Cardiac septum (tissue), 1 donor: ENCODE data around the gene GNA12. TPM values are rescaled to one million over a fixed set of nuclear protein-coding genes. Genes with fewer than 3 reads are reported as not detected.
"Not testable (repeated sequence)": the region's sequence is repeated elsewhere in the genome, so short reads cannot be mapped to it uniquely, and the experiment has no call there.

Experiments
- DNase-seq: peaks from one replicate; pipeline ENCODE4 v3.0.0-alpha.2; 2020; ENCODE audit warnings: low spot score
- intact Hi-C: fragments of 100-400 bp; cut with DNase I; formaldehyde crosslinking; loops from one replicate; pipeline ENCODE4 v1.14.0; 2022
- total RNA-seq: library from RNA; stranded (reverse); fragmentation: NEBNext Ultra II Directional; extraction: Animal tissue kit (Norgen Biotek cat#: 25700); gene quantifications from one replicate; pipeline ENCODE4 v1.2.1, GENCODE V29; 2021
- donor health status: DM: no; HTN: no; CAD: no.

Gene GNA12
- total RNA-seq, 1 donor from 2014 or later: 33.7 TPM

DNA sequence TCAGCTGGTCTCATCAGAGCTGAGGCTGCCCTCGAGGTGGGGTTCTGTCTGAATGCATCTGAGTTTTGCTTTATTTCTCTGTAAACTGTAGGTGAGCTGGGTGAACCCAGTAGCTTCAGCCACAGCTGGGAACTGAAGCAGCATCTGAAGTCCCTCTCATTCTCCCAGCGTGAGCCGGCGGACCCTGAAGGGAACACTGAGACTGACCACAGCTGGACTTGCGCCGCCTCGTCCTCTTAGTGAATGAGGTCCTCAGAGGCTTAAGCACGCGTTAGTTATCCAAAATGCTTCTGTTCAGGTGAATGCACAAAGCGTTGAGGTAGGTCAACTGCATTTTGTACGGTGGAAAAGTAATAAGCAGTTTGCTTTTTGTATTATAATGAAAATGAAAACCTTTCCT is 79.5 kb downstream of the GNA12 start:
- DNase-seq: no peak
- intact Hi-C loops: loop anchor here (2.0 to 5.0 kb wide), 2 partner anchors 48 to 80 kb away; partner anchors contain the start of gene GNA12

DNA sequence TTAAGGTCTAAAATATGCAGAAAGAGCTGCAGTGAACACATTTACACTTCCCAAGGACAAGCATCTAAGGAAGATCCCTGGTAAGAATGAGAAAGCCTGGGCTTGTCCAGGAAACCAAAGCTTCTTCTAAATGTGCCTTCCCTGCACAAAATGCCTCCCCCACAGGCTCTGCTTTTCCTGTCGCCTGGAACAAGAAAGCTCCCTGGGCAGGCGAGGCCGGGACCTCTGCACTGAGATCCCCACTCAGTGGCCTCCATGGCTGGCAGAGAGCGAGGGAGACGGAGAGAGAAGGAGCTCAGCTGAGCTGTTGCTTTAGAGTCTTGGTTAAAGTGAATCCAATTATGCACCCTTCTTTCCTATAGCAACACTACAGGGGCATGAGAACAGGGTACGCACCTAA is 80.5 kb downstream of the GNA12 start:
- DNase-seq: no peak
- intact Hi-C loops: loop anchor here (5.0 kb wide), 1 partner anchor 49 kb away; no protein-coding TSS in a partner anchor

DNA sequence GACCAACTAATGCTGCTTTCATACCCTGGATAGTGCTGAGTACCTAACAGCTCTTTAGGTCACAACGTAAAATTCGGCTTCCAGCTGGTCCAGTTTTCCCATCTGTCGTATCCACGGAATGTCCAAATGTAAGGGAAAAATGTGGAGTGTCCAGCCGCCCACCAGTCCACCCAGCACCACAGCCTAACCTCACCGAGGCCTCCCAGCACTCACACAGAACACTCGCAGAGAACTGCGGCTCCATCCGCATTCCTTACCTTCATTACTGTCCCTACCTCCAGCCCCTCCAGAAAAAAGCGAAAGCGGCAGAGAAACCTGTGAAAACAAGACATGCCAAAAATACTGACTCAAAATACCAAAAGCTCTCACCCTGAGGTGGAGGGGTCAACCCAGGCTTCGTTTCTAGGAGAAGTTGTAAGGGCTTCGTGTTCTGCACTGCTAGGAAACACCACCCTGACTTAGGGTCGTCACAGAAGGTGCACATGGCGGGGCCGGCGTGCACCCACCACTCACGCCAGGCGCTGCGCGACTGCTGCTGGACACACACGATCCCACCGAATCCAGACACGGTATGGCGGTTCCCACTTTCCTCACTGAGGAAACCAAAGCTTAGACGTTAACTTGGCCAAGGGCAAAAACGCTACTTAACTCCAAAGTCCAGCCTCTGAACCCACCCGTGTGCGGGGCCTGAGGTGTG is 82.2 kb downstream of the GNA12 start:
- no peak for DNase-seq
- intact Hi-C loops: loop anchor here (5.0 kb wide), 1 partner anchor 50 kb away; no protein-coding TSS in a partner anchor

DNA sequence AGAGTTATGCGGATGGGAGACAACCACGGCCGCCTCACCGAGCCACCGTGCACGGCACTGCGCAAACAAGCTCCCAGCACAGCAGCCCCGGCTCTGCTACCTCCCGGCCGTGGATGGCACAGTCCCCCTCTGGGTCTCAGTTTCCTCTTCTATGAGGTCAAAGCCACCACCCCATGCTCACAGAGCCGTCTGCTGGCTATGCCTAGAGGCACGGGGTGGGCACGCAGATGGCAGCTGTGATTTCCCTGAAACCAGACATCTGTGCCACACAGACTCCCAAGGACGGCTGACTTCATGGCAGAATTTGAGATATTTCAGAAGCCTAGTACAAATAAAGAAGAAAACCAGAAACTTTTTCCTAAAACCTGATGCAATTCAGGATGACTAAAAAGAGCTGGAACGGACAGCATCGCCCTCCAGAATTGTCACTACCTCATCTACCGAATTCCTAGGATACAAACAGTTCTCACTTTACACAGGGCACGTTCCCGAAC is 82.9 kb downstream of the GNA12 start:
- intact Hi-C loops: loop anchor here (5.0 kb wide), 1 partner anchor 51 kb away; no protein-coding TSS in a partner anchor

DNA sequence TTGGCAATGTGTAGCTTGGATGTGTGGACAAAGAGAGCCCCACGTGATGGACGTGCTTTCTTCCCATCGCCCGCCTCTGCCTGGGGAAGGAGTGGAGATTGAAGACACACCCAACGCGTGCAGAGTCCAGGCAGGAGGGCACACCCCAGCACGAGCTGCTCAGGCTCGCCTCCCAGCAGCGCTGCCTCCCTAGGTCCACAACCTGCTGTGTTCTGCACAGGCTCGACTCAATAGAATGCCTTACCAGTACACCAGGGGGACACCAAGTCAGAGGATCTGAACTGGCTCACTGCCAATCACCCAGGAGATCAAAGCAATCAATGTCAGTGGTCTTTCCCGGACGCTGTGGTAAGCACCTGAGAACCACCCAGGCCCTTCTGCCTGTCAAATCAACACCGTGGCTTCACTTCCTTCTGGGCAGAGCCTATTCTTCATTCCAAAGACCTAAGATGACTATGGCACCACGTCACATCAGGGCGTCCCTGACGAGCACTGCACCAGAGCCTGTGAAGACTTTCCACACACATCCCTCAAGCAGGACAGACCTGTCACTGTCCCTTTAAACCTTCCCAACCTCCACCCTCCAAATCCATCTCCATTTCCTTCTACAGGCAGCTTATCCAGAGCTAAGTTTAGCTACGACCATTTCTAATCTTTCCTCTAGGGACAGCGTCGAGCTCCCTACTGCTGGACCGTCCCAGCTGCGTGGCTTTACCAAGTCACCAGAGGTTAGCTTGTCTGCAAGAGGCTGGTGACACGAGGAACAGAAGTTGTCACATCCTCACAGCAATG is 83.8 kb downstream of the GNA12 start:
- intact Hi-C loops: loop anchor here (5.0 kb wide), 1 partner anchor 52 kb away; no protein-coding TSS in a partner anchor
- DNase-seq: no peak

More for the DNA sequence above, 82.9 kb downstream of the GNA12 start:
- DNase-seq: no peak

DNA sequence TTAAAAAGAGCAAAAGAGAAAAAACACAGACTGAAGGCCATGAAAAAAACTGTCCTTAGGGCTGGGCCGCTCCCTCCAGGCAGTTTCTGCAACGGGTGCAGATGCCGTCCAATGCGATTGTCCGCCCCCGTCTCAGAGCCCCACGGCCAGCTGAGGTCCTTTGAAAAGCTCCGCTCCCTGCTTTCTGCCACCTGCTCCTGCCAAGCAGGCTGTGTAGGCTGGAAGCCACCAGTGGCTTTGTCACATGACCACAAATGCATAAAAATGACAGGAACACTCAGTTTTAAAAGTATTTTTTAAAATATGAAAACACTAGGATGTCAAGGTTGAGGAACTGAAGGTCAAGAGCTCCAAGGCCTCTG is 84.4 kb downstream of the GNA12 start:
- DNase-seq: no peak
- intact Hi-C loops: loop anchor here (2.0 to 5.0 kb wide), 2 partner anchors 27 to 53 kb away; no protein-coding TSS in a partner anchor

DNA sequence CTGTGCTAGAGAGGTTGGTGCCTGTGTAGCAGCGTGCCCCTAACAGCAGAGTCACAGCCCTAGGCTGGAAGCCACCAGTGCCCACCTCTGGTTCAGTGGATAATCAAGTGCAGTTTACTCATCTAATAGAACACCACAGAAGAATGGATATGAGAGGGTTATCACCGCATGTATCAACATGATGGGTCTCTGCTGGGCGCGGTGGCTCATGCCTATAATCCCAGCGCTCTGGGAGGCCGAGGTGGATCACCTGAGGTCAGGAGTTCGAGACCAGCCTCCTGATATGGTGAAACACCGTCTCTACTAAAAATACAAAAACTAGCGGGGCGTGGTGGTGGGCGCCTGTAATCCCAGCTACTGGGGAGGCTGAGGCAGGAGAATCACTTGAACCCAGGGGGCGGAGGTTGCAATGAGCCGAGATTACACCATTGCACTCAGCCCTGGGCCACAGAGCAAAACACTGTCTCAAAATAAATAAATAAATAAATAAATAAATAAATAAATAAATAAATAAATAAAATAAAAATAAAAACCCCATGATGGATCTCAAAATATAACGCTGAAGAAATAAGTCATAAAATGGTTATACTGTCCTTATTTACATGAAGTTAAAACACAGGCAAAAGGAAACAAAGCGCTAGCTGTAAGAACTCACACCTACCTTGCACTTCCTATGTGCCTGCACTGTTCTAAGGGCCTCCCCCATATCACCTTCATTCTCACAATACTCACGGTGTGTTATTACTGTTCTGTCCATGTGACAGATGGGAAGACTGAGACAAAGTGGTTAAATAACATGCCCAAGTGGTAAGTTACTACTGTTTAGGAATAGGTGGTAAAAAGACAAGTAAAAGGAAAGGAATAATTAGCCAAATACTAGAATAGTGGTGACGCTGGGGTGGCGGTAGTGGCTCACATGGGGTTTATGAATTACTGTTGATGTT is 85.2 kb downstream of the GNA12 start:
- intact Hi-C loops: loop anchor here (2.0 kb wide), 1 partner anchor 26 kb away; no protein-coding TSS in a partner anchor
- DNase-seq: no peak

DNA sequence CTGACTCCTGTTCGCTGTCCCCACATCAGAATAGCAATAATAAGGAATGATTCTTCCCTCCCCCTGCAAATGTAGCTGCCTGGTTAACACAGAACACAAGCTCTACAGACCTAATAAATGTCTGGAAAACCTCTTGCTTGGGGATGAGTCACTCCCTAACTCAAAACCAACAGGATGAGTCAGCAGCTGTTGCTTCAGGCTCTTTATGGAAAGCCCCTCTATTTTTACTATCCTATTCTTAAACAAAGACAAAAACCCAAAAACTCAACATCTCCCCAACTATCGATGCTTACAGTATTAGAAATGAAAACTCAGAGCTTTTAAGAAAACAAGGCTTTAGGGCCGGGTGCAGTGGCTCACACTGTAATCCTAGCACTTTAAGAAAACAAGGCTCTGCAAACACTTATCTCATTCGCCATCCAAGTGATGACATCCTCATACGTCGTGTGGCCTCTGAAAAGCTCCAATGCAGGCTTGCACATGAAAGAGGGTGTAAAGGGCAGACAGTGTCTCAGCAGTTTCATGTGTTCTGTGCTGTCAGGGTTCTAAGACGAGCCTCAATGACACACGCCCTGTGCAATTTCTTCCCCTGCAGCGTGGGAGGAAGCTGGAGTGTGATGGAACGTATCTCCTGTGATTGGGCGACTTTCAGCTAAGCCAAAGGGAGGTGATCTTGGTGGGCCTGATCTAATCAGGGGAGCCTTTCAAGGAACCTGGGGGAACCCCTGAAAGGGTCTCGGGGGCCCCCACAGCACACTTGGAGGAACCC is 86.0 kb downstream of the GNA12 start:
- intact Hi-C loops: loop anchor here (2.0 kb wide), 1 partner anchor 25 kb away; no protein-coding TSS in a partner anchor
- DNase-seq: no peak

DNA sequence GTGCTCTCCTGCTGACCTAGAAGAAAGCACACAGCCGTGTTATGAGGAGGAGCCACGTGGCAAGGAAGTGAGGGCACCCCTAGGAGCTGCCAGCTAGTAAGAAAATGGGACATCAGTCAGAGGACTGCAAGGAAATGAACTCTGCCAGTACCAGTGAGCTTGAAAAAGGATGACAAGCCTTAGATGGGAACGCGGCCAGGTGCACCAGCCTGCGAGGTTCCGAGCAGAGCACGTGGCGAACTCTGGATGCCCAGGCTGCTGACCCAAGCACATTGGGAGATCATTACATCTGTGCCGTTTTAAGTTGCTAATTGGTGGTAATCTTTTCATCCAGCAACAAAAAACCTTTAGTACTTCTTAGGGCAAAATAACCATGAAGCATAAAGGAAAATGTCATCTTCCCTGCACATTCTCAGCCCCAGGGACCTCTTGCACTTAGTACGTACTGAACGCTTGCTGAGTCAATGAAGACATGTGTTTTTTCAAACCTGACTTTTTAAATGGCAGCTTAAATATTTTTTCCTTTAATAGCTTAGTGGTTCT is 86.7 kb downstream of the GNA12 start:
- intact Hi-C loops: no loop called here
- DNase-seq: no peak

DNA sequence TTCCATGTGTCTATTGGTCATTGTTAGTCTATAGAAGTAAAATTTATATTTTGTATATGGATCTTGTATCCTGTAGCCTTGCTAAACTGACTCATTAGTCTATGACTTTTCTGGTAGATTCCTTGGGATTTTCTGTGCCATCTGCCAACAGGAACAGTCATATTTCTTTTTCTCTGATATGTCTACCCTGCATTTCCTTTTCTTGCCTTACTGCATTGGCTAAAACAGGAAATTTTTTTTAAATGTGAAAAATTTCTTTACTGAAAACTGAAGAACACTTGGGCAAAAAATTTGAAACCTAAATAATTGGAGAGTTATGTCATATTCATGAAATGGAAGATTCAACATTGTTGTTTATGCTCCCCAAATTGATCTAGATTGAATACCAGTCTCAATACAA is 88.6 kb downstream of the GNA12 start:
- intact Hi-C loops: no loop called here
- no peak for DNase-seq

DNA sequence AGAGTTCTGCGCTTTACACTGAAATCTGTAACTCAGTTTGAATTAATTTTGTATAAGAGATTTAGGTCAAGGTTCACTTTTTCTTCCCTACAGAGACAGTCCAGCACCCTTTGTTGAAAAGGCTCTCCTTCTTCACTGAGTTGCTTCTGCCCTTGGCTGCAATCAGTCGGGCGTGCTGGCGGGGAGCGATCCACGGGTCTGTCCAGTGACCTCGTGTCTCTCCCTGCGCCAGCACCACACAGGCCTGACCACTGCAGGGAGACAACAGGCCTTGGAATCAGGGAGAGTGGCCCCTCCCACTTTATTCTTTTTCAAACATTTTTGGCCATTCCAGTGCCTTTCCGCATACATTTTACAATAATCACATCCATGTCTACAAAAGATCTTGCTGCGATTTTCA is 89.2 kb downstream of the GNA12 start:
- intact Hi-C loops: no loop called here

DNA sequence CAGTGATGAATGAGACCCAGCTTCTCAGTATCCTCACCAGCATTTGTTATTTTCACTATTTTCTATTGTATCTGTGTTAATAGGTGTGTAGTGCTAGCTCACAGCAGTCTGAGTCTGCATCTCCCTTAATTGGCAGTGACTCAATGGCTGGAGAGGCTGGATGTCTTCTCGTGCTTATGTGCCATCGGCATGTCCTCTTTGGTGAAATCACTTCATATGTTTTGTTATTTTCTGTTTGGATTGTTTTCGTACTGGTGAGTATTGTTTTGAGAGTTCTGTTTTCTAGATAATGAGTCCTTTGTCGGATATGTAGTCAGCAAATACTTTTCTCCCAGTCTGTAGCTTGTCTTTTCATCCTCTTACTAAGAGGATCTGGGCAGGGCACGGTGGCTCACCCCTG is 90.0 kb downstream of the GNA12 start:
- intact Hi-C loops: no loop called here
- DNase-seq: no peak

More for the DNA sequence above, 89.2 kb downstream of the GNA12 start:
- no peak for DNase-seq

DNA sequence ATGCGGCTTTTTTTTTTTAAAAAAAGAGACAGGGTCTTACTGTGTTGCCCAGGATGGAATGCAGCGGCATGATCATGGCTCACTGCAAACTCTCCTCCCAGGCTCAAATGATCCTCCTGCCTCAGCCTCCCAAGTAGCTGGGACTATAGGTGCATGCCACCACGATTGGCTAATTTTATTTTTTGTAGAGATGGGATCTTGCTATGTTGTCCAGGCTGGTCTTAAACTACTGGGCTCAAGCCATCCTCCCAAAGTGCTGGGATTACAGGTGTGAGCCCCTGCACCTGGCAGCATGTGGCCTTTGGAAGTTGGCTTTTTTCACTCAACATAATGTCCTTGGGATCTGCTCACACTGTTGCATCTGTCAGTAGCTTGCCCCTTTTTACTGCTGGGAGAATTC is 91.0 kb downstream of the GNA12 start:
- intact Hi-C loops: no loop called here
- no peak for DNase-seq

DNA sequence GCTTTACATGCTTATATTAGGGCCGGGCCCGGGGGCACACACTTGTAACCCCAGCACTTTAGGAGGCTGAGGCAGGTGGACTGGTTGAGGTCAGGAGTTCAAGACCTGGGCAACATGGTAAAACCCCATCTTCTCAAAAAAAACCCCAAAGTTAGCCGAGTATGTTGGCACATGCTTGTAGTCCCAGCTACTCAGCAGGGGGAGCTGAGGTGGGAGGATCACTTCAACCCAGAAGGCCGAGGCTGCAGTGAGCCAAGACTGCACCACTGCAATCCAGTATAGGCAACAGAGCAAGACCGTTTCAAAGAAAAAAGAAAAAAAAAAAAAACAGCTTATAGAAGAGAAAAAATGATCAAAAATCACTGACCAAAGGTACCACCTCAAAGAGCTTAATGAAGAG is 93.0 kb downstream of the GNA12 start:
- intact Hi-C loops: no loop called here

DNA sequence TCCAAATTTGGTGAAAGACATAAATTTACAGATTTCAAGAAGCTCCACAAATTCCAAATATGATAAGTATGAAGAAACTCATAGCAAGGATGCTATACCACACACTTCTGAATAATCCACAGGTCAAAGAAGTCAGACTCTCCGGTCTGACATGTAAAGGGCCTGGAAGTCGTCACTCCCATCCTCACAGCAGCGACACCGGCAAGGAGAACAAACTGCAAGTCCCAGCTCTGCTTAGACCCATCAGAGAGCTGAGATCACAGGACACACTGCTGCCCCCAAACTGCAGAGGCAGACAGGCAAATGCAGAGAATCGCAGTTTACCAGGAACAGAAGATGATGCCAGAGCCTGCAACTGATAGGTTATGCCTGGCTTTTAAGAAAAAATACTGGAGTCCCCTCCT is 94.1 kb downstream of the GNA12 start:
- intact Hi-C loops: no loop called here
- DNase-seq: peak; percentile 71

More for the DNA sequence above, 93.0 kb downstream of the GNA12 start:
- DNase-seq: no peak

DNA sequence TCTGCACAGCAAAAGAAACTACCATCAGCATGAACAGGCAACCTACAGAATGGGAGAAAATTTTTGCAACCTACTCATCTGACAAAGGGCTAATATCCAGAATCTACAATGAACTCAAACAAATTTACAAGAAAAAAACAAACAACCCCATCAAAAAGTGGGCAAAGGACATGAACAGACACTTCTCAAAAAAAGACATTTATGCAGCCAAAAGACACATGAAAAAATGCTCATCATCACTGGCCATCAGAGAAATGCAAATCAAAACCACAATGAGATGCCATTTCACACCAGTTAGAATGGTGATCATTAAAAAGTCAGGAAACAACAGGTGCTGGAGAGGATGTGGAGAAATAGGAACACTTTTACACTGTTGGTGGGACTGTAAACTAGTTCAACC is 95.4 kb downstream of the GNA12 start:
- DNase-seq, intact Hi-C loops: not testable (repeated sequence)

DNA sequence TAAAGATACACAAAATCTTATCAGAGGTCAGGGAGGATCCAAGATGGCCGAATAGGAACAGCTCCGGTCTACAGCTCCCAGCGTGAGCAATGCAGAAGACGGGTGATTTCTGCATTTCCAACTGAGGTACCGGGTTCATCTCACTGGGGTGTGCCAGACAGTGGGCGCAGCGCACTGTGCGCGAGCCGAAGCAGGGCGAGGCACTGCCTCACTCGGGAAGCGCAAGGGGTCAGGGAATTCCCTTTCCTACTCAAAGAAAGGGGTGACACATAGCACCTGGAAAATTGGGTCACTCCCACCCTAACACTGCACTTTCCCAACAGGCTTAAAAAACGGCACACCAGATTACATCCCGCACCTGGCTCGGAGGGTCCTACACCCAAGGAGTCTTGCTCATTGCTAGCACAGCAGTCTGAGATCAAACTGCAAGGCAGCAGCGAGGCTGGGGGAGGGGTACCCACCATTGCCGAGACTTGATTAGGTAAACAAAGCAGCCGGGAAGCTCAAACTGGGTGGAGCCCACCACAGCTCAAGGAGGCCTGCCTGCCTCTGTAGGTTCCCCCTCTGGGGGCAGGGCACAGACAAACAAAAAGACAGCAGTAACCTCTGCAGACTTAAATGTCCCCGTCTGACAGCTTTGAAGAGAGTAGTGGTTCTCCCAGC is 100.5 kb downstream of the GNA12 start:
- DNase-seq: peak; percentile 49
- intact Hi-C loops: not testable (repeated sequence)
